ENCODE results near the gene STAC2.

The STAC2 gene

DNA sequence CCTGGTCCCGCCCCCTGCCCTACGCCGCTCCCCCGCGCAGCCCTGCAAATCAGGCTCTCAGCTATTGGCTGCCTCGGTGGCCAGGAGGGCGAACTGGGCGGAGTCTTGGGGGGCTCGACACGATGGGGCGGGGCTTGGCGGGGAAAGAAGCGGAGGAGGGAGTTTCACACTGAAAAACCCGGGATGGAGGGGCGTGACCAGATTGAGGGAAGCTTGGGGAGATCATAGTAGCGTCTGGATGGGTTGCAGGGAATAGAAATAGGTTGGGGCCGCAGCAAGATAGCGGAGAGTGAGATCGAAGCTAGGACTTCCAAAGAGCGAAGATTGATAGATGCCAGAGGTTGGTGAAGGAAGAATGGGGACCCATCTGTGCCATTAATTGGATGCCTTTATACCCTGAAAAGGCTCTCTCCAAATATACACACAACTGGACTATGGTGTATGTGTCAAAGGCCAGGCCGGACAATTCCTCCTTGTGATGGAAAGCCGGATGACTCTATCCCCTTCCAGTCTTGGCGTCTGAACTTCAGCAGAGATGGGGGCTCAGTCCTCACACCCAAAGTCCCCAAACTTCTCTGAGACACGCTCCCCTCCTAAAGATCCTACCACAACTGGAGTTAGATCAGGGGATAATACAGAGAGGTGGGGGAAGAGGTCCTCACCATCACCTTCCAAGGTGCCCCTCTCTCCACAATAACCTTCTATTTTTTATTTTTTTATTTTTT lies 376 bp upstream of the STAC2 start:
- no peak for TF ChIP-seq POLR2A (IDR thresholded peaks at IDR 0.05; ENCODE audit: low read length)
- no peak for TF ChIP-seq GATA1 (IDR thresholded peaks at IDR 0.05; ENCODE audit: low read depth, low read length)
- DNase-seq: no peak

DNA sequence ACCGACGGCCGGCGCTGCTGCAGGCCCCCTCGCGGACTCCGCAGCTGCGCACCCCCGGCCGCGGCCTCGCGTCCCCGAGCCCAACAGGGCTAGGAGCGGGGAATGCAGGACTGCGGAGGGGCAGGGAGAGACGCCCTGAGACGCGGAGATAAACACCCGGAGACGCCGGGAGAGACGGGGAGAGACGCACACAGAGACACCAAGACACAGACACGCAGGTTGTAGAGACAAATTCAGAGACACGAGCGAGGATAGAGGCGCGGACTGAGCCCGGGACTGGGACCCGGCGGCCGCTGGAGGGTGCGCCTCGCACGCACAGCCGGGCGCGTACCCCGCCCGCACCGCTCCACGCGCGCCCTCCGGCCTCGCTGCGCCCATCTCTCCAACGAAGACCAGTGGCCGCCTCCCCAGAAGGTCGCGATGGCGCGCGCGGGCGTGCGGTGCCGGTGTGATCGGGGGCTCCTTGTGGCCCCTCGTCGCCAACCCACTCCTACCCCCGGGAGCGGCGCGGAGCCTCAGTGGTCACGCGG lies 902 bp downstream of the STAC2 start:
- no peak for DNase-seq
- TF ChIP-seq POLR2A (IDR thresholded peaks at IDR 0.05; ENCODE audit: low read length) (no peak), GATA1 (IDR thresholded peaks at IDR 0.05; ENCODE audit: low read depth, low read length) (no peak)

DNA sequence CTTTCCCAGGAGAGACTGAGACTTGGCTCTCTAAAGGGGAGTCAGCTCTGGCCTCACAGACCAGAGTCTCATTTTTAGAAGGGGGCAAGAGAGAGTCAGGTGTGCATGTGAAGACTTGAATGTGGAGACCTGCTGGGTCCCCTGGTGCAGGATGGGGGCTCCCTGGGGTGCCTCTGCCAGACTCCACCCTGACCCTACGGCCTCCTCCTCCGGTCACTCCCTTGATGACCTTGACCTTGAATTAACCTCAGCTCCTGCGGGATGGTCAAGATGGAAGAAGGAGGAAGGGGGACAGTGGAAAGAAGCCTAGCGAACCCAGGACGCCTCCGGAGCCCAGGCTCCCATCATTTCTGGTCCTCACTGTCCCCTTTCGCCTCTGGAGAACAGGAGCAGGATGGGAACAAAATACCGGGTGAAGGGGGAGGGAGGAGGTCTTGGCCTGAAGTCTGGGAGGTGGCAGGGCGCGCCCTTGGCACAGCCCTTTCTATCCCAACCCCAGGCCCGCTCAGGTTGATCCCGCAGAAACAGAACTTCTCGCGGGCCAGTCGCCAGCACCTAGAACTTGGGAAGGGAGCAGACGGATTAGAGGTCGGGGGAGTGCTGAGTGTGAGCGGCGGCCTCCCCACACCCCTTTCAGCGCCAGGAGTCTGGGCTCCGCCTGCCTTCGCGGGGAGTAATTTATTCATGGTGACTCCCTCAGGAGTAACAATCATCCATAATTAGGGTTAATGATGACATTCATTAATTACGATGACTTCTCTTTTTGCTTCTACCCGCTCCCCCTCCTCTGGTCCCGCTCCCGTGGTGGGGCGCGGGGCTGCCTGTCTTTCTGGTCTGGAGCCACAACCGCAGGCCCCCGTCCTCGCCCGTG lies 1.6 kb downstream of the STAC2 start:
- TF ChIP-seq POLR2A (IDR thresholded peaks at IDR 0.05; ENCODE audit: low read length) (no peak), GATA1 (IDR thresholded peaks at IDR 0.05; ENCODE audit: low read depth, low read length) (no peak)
- no peak for DNase-seq

DNA sequence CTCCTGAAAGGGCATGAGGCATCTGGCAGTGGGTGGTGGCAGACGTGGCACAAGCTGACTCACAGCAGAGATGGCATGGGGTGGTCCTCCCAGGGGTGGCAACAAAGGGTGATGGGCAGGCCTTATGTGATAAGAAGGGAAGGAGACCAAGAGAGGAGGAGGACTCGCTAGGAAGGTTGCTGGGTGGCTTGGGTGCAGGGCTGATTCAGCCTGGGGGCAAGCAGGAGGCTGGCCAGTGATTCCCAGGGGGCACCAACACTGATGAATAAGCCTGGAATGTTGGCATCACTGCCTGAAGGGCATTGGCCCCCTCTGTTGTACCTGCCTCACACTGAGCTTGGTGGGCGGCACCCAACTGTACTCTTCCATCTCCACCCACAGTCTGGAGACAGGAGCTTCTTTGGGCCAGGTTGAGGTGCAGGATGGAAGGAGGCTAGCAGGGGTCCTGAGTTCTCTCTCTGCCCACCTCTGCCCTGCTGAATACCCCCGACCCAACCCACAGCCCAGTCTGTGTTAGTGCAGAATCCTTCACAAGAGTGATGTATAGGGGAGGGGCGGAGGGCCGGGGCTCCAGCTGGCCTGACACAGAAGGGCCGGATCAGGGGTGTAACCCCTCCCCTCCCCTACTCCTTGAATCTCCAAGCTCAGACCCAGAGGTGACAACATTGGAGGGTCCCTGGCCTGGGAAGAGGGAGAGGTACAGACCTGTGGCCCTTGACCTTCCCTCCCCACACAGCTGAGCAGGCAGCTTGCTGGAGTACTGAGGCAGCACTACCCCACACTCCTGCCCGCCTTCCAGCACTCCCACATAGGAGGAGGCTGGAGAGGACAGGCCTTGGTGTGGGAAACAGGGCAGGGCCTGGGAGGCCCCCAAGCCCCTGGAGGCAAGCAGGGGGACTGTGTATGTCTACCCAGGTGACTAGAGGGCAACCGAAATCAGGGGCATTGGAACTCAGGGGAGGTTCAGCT lies 2.6 kb downstream of the STAC2 start:
- TF ChIP-seq GATA1 (IDR thresholded peaks at IDR 0.05; ENCODE audit: low read depth, low read length): no peak
- TF ChIP-seq POLR2A (IDR thresholded peaks at IDR 0.05; ENCODE audit: low read length): no peak
- no peak for DNase-seq

DNA sequence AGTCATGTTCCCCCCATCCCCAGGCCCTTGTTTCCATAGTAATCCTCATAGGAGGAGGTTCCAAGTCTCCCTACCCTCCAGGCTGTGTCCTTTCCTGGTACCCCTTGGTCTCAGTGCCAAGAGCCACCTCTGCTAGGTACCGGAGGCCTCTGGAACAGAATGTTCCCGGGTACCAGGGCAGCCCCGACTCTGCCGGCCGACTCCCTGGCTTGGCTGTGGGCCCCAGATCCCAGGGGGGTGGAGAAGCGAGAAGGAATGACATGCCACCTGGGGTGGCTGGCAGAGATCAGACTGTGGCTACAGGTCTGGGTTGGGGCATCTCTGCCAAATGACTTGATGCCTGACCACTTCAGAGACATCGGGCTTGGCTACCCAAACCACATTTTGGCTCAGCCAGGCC lies 3.6 kb downstream of the STAC2 start:
- DNase-seq: no peak
- TF ChIP-seq POLR2A (IDR thresholded peaks at IDR 0.05; ENCODE audit: low read length): no peak
- no peak for TF ChIP-seq GATA1 (IDR thresholded peaks at IDR 0.05; ENCODE audit: low read depth, low read length)

DNA sequence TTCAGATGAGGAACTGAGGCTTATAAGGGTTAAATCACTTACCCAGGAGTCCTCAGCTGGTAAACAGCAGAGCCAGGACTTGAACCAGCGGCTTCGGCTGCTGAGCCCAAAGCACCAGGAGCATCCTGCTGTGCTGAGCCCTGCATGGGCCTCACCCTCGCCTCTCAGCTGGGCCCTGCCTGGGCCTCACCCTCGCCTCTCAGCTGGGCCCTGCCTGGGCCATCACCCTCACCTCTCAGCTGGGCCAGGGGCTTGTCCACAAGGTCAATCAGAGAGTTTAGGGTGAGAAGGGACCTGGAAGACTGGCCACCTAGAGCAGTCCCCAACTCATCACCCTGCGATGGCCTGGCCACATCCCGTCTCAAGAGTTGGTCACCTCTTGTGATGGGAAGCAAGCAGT lies 4.2 kb downstream of the STAC2 start:
- TF ChIP-seq POLR2A (IDR thresholded peaks at IDR 0.05; ENCODE audit: low read length) (no peak), GATA1 (IDR thresholded peaks at IDR 0.05; ENCODE audit: low read depth, low read length) (no peak)
- DNase-seq: no peak

DNA sequence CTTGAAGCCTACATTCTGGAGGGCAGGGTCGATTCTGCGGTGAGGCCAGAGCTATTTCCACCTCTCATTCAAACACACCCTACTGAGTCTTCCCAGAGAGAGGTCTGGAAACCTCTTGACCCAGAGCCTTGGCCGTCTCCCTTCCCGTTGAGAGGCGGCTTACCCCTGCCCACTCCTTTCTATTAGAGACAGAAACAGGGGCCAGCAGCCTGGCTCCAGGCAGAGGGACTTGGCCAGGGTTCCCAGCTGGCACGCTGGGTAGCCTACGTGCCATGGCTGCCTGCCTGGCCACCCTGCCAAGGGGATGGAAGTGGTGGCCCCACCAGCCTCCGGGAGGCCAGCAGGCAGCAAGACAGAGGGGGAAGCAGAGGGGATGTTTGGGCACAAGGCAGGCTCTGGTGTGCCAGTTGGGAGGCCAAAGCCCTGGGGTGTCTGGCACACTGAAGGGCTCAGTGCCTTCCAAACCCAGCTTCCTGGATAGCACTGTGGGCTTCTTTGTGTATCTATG lies 6.0 kb downstream of the STAC2 start:
- DNase-seq: no peak
- no peak for TF ChIP-seq POLR2A (IDR thresholded peaks at IDR 0.05; ENCODE audit: low read length)
- no peak for TF ChIP-seq GATA1 (IDR thresholded peaks at IDR 0.05; ENCODE audit: low read depth, low read length)

DNA sequence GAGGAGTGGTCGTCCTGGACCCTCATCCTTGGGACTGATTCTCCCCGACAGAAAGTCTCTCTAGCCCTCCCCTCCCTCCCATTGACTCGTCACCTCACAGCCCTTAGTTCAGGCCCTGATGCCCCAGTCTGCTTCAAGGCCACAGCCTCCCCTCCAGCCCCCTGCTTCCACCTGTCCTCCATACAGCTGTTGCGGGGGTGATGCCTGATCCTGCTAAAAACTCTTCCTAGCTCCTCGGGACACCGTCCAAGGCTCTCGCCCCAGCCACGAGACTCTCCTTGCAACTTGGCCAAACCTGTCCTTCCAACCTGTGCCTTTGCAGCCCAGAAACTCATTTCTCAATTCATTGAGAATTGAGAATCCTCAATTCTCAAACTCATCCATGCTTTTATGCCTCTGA lies 6.8 kb downstream of the STAC2 start:
- no peak for DNase-seq
- no peak for TF ChIP-seq POLR2A (IDR thresholded peaks at IDR 0.05; ENCODE audit: low read length)
- TF ChIP-seq GATA1 (IDR thresholded peaks at IDR 0.05; ENCODE audit: low read depth, low read length): no peak

DNA sequence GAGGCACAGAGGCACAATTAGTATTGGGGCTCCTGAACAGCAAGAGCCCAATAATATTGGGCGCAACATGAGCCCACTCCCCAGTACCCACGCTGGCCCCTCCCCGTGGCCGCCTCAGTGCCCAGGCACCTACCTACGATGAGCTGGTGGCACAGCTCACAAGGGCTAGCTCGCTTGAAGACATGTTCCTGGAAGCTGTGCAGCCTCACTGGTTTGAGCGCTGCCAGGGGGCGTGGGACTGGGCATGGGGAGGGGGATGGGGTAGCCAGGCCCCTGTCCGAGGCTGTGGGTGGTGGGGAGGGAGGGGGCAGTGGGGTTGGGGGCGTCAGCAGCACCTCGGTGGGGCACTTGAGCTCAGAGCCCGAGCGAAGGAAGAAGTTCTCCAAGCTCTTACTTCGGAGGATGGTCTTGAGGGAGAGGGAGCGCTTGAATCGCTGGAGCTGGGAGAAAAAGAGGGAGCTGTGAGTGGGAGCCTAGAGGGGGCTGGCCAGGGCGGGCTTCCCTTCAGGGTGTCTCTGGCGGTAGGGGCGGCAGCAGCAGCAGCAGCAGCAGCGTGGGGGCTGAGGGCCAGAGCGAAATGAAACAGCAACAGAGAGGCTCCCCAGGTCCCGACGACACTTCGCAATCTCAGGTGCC lies 7.9 kb downstream of the STAC2 start:
- TF ChIP-seq GATA1 (IDR thresholded peaks at IDR 0.05; ENCODE audit: low read depth, low read length) (no peak), POLR2A (IDR thresholded peaks at IDR 0.05; ENCODE audit: low read length) (no peak)
- DNase-seq: no peak

DNA sequence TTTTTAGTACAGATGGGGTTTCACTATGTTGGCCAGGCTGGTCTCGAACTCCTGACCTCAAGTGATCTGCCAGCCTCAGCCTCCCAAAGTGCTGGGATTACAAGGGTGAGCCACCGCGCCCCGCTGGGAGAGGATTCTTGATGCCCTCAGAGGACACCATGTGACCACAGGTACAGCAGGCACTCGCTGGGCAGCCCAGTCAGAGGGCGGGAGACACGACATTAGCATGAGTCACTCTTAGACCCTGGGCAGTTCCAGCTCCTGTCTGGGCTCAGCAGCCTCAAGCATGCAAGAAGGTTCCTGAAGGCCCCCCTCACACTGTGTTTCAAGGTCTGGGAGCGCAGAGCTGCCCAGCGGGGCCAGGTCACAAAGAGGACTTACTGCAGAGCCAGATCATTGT lies 11.9 kb downstream of the STAC2 start:
- TF ChIP-seq GATA1 (IDR thresholded peaks at IDR 0.05; ENCODE audit: low read depth, low read length) (no peak), POLR2A (IDR thresholded peaks at IDR 0.05; ENCODE audit: low read length) (no peak)

DNA sequence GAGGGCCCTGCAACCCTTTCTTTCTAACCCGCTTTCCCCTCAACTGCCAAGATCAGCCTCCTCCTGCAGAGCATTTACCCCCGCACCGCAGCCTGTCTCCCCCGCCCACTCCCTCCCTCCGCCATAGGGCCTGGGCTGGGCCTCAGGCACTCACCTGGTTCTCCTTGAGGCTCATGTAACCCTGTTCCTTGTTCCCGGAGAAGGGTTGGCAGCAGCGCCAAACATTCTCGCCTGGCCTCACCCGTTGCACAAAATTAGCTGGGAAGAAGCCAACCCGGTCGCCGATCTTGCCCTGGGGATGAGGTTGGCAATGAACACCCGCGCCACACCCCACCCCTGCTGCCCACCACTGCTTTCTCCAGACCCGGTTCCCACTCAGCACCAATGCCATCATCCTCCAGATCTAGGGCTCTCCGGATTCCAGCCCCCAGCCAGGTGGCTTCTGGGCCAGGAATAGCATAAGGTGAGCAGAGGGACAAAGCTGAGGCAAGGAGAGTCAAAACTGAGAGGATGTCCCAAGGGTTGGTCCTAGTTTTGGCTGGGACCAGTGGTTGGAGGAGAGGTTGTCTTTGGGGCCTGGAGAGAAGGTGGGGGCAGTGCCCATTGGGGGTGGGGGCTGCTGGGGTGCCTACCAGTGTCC lies 12.8 kb downstream of the STAC2 start:
- TF ChIP-seq POLR2A (IDR thresholded peaks at IDR 0.05; ENCODE audit: low read length) (no peak), GATA1 (IDR thresholded peaks at IDR 0.05; ENCODE audit: low read depth, low read length) (no peak)

More for the DNA sequence above, 11.9 kb downstream of the STAC2 start:
- DNase-seq: no peak

DNA sequence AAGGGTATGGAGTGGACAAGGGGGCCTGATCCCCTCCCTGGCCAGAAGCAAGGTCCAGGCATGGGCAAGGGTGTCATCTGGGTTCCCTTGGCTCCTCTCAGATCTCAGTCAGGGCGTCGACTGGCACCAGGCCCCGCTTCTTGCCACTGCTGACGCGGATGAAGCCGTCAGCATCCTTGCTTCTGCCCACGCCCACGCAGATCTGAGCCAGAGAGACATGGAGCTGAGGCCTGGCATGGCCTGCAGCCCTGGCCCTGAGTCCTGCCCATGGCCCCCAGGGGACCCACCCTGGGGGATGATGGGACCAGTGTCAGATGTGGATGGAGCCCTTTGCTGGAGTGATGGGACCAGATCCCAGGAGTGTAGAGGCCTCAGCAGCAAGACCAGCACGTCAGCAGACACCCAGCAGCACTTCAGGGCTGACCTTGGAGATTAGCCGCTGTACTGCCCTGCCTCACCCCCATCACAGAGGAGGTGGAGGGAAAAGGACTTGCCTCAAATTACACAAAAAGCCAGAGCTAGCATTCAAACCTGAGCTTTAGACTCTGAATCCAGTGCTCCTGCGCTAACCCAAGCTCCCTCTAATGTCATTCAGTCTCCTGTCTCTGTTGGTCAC lies 13.4 kb downstream of the STAC2 start:
- DNase-seq: no peak
- TF ChIP-seq POLR2A (IDR thresholded peaks at IDR 0.05; ENCODE audit: low read length): no peak
- TF ChIP-seq GATA1 (IDR thresholded peaks at IDR 0.05; ENCODE audit: low read depth, low read length): no peak

More for the DNA sequence above, 12.8 kb downstream of the STAC2 start:
- DNase-seq: no peak

Measured in erythroblast (primary cell).